H9 (cell line): ENCODE results near the gene PRAMEF14. TPM values are rescaled to one million over a fixed set of nuclear protein-coding genes. Genes with fewer than 3 reads are reported as not detected.
"Not testable (repeated sequence)": the region's sequence is repeated elsewhere in the genome, so short reads cannot be mapped to it uniquely, and the experiment has no call there.

Experiments
- DNase-seq: peaks from one replicate; pipeline ENCODE4 v3.0.0-alpha.2; 2017
- H2AFZ ChIP-seq: one replicate; pipeline ENCODE4 v1.6.1; 2013; ENCODE audit warnings: mild to moderate bottlenecking, low read length, control low read depth, moderate library complexity
- H2AK5ac ChIP-seq: 2 replicates; pipeline ENCODE4 v1.6.1; 2013; ENCODE audit warnings: low read length, control low read depth, mixed read lengths; ENCODE audit not compliant: insufficient read length
- H2BK120ac ChIP-seq: one replicate; pipeline ENCODE4 v1.6.1; 2013; ENCODE audit warnings: low read depth, mild to moderate bottlenecking, low read length, control low read depth, inconsistent platforms; ENCODE audit not compliant: poor library complexity, severe bottlenecking
- H2BK12ac ChIP-seq: 2 replicates; pipeline ENCODE4 v1.6.1; 2013; ENCODE audit warnings: low read length, control low read depth, mixed read lengths, low read depth; ENCODE audit not compliant: insufficient read length
- H2BK15ac ChIP-seq: 2 replicates; pipeline ENCODE4 v1.6.1; 2013; ENCODE audit warnings: low read depth, low read length, control low read depth
- H2BK20ac ChIP-seq: one replicate; pipeline ENCODE4 v1.6.1; 2013; ENCODE audit warnings: low read depth, mild to moderate bottlenecking, low read length, control low read depth, inconsistent platforms; ENCODE audit not compliant: poor library complexity, severe bottlenecking
- H2BK5ac ChIP-seq: 2 replicates; pipeline ENCODE4 v1.6.1; 2013; ENCODE audit warnings: low read length, control low read depth, mixed read lengths; ENCODE audit not compliant: insufficient read length
- H3K14ac ChIP-seq: 2 replicates; pipeline ENCODE4 v1.6.1; 2013; ENCODE audit warnings: low read length, control low read depth; ENCODE audit not compliant: insufficient read depth
- H3K18ac ChIP-seq: 2 replicates; pipeline ENCODE4 v1.6.1; 2013; ENCODE audit warnings: low read depth, mild to moderate bottlenecking, mixed read lengths, low read length, control low read depth; ENCODE audit not compliant: insufficient read length
- H3K23ac ChIP-seq: 2 replicates; pipeline ENCODE4 v1.6.1; 2013; ENCODE audit warnings: low read length, control low read depth, mixed read lengths, low read depth; ENCODE audit not compliant: insufficient read length
- H3K23me2 ChIP-seq: 2 replicates; pipeline ENCODE4 v1.6.1; 2013; ENCODE audit warnings: low read depth, mild to moderate bottlenecking, mixed read lengths, low read length, control low read depth; ENCODE audit not compliant: insufficient read length, poor library complexity, severe bottlenecking
- H3K27ac ChIP-seq: 2 replicates; pipeline ENCODE4 v1.5.1; 2013; ENCODE audit warnings: low read length, control low read depth, mixed read lengths, low read depth; ENCODE audit not compliant: insufficient read length
- H3K27me3 ChIP-seq: 2 replicates; pipeline ENCODE4 v1.6.1; 2013; ENCODE audit warnings: low read length, control low read depth, inconsistent platforms; ENCODE audit not compliant: insufficient read depth
- H3K4ac ChIP-seq: 2 replicates; pipeline ENCODE4 v1.6.1; 2013; ENCODE audit warnings: low read depth, mild to moderate bottlenecking, control low read depth, inconsistent platforms, low read length, moderate library complexity
- H3K4me1 ChIP-seq: 2 replicates; pipeline ENCODE4 v1.6.1; 2013; ENCODE audit warnings: low read length, control low read depth, inconsistent platforms; ENCODE audit not compliant: insufficient read depth
- H3K4me2 ChIP-seq: 2 replicates; pipeline ENCODE4 v1.6.1; 2013; ENCODE audit warnings: low read length, control low read depth, mixed read lengths; ENCODE audit not compliant: insufficient read length, insufficient read depth
- H3K56ac ChIP-seq: 2 replicates; pipeline ENCODE4 v1.6.1; 2013; ENCODE audit warnings: low read depth, mild to moderate bottlenecking, mixed read lengths, low read length, control low read depth; ENCODE audit not compliant: insufficient read length
- H3K79me1 ChIP-seq: 2 replicates; pipeline ENCODE4 v1.6.1; 2013; ENCODE audit warnings: low read depth, mild to moderate bottlenecking, moderate library complexity, low read length, control low read depth, inconsistent platforms; ENCODE audit not compliant: insufficient read depth, poor library complexity, severe bottlenecking
- H3K79me2 ChIP-seq: 2 replicates; pipeline ENCODE4 v1.6.1; 2013; ENCODE audit warnings: low read length, control low read depth, inconsistent platforms; ENCODE audit not compliant: insufficient read depth
- H3K9ac ChIP-seq: 2 replicates; pipeline ENCODE4 v1.6.1; 2013; ENCODE audit warnings: low read length, control low read depth, mixed read lengths; ENCODE audit not compliant: insufficient read length; ENCODE audit errors: extremely low read depth
- H3K9me3 ChIP-seq: one replicate; pipeline ENCODE4 v1.6.1; 2013; ENCODE audit warnings: low read depth, low read length, inconsistent platforms; ENCODE audit not compliant: control insufficient read depth
- H3T11ph ChIP-seq: one replicate; pipeline ENCODE4 v1.6.1; 2013; ENCODE audit warnings: mild to moderate bottlenecking, low read length, control low read depth, inconsistent platforms
- H4K20me1 ChIP-seq: one replicate; pipeline ENCODE4 v1.6.1; 2013; ENCODE audit not compliant: control insufficient read depth, insufficient read length, insufficient read depth
- H4K5ac ChIP-seq: 2 replicates; pipeline ENCODE4 v1.6.1; 2013; ENCODE audit warnings: low read depth, mild to moderate bottlenecking, mixed read lengths, low read length, control low read depth; ENCODE audit not compliant: insufficient read length
- H4K8ac ChIP-seq: replicated peaks from 2 replicates; pipeline ENCODE4 v1.6.1; 2013; ENCODE audit warnings: low read length, control low read depth, mixed read lengths, low read depth; ENCODE audit not compliant: insufficient read length
- H4K91ac ChIP-seq: 2 replicates; pipeline ENCODE4 v1.6.1; 2013; ENCODE audit warnings: low read depth, mild to moderate bottlenecking, moderate library complexity, mixed read lengths, low read length, control low read depth; ENCODE audit not compliant: insufficient read length
- H3K27ac Mint-ChIP-seq, 3 experiments: 2 replicates in 2 of 3; 3 replicates in 1 of 3; pipeline ENCODE4 v1.8.0; 2020 to 2021; ENCODE audit warnings: mixed read lengths in 3 of 3, mild to moderate bottlenecking in 1 of 3, moderate library complexity in 1 of 3
- H3K27me3 Mint-ChIP-seq: 2 replicates; pipeline ENCODE4 v1.8.0; 2021; ENCODE audit warnings: low read depth, mild to moderate bottlenecking, moderate library complexity, mixed read lengths
- H3K36me3 Mint-ChIP-seq, 3 experiments: 2 replicates in 2 of 3; 3 replicates in 1 of 3; pipeline ENCODE4 v1.8.0; 2020 to 2021; ENCODE audit warnings: low read depth in 3 of 3, mixed read lengths in 3 of 3; ENCODE audit not compliant: insufficient read depth in 1 of 3
- H3K4me1 Mint-ChIP-seq, 2 experiments: 2 replicates each; pipeline ENCODE4 v1.8.0; 2020; ENCODE audit warnings: mixed read lengths in 2 of 2
- H3K4me3 Mint-ChIP-seq, 2 experiments: 2 replicates in 1 of 2; 3 replicates in 1 of 2; pipeline ENCODE4 v1.8.0; 2020 to 2021; ENCODE audit warnings: mild to moderate bottlenecking in 2 of 2, mixed read lengths in 2 of 2, moderate library complexity in 1 of 2
- H3K9me3 Mint-ChIP-seq, 2 experiments: 2 replicates in 1 of 2; 3 replicates in 1 of 2; pipeline ENCODE4 v1.8.0; 2020; ENCODE audit warnings: mild to moderate bottlenecking in 2 of 2, mixed read lengths in 2 of 2, moderate library complexity in 1 of 2
- WGBS: extraction: QIAGEN DNeasy Blood & Tissue Kit; methylation state at CpG from one replicate; pipeline ENCODE4 v1.1.7; 2013; ENCODE audit warnings: missing lambda C conversion rate, low lambda C conversion rate, mixed read lengths; ENCODE audit not compliant: insufficient read length; ENCODE audit errors: extremely low coverage; 5-methylcytosine and 5-hydroxymethylcytosine counted together
- total RNA-seq: library from RNA; stranded (reverse); gene quantifications from 2 replicates; pipeline ENCODE4 v1.2.1, GENCODE V29; 2021

Gene PRAMEF14
- total RNA-seq, 1 experiment from 2014 or later = not detected

DNA sequence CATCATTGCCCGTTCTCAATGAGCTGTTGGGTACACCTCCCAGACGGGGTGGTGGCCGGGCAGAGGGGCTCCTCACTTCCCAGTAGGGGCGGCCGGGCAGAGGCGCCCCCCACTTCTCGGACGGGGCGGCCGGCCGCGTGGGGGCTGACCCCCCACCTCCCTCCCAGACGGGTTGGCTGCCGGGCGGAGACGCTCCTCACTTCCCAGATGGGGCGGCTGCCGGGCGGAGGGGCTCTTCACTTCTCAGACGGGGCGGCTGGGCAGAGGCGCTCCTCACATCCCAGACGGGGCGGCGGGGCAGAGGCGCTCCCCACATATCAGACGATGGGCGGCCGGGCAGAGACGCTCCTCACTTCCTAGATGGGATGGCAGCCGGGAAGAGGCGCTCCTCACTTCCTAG is 47.8 kb upstream of the PRAMEF14 start:
- H2BK120ac ChIP-seq, H3K79me2 ChIP-seq, H3K4me2 ChIP-seq, H2BK15ac ChIP-seq, H3K79me1 ChIP-seq, H3K23ac ChIP-seq, H2BK20ac ChIP-seq, H3K27me3 Mint-ChIP-seq, H3K4me1 Mint-ChIP-seq, H3K14ac ChIP-seq, H3K23me2 ChIP-seq, H4K91ac ChIP-seq, H3K27me3 ChIP-seq, H2AFZ ChIP-seq, H3T11ph ChIP-seq, H3K18ac ChIP-seq, H3K56ac ChIP-seq, H2AK5ac ChIP-seq, H4K8ac ChIP-seq, DNase-seq, H2BK12ac ChIP-seq, H3K27ac ChIP-seq, H3K9ac ChIP-seq, H4K20me1 ChIP-seq, H2BK5ac ChIP-seq, H4K5ac ChIP-seq, H3K27ac Mint-ChIP-seq, H3K4me1 ChIP-seq, H3K4ac ChIP-seq, H3K4me3 Mint-ChIP-seq: not testable (repeated sequence)
- no CpG with 5 or more reads among the region's 32 CpGs for WGBS
- H3K9me3 ChIP-seq = peaks cover 47% of the 10 kb centered on the region
- Mint-ChIP-seq H3K36me3 (peaks cover 3 to 12% (median 11%) of the 10 kb centered on the region in 3 experiments; a peak in 5 of 7 replicates), H3K9me3 (peaks cover 78 to 93% of the 10 kb centered on the region in 2 experiments)

GRCh38 chr1:13393004-13393403 is 46.1 kb upstream of the PRAMEF14 start:
- not testable (repeated sequence) for H3K27me3 Mint-ChIP-seq, H3K18ac ChIP-seq, H3K27ac ChIP-seq, H2BK15ac ChIP-seq, H3K4me1 Mint-ChIP-seq, H2AK5ac ChIP-seq, H3K23ac ChIP-seq, H3K14ac ChIP-seq, H3K79me1 ChIP-seq, H3K4ac ChIP-seq, H3K27me3 ChIP-seq, H3K4me1 ChIP-seq, DNase-seq, H3K79me2 ChIP-seq, H2BK12ac ChIP-seq, H4K8ac ChIP-seq, H4K5ac ChIP-seq, H3K23me2 ChIP-seq, H2BK20ac ChIP-seq, H2BK120ac ChIP-seq, H3K56ac ChIP-seq, H2BK5ac ChIP-seq, H3K27ac Mint-ChIP-seq, H2AFZ ChIP-seq, H3K4me3 Mint-ChIP-seq, H3K4me2 ChIP-seq, H3T11ph ChIP-seq, H4K91ac ChIP-seq, H4K20me1 ChIP-seq, H3K9ac ChIP-seq
- no CpG with 5 or more reads among the region's 7 CpGs for WGBS
- peaks cover 74 to 89% of the 10 kb centered on the region in 2 experiments for H3K9me3 Mint-ChIP-seq
- H3K36me3 Mint-ChIP-seq = peaks cover 3 to 11% (median 10%) of the 10 kb centered on the region in 3 experiments; a peak in 5 of 7 replicates
- H3K9me3 ChIP-seq = peaks cover 56% of the 10 kb centered on the region
